Panc1 (cell line): Measurements from ENCODE around the gene FDPS. TPM values are rescaled to one million over a fixed set of nuclear protein-coding genes. Genes with fewer than 3 reads are reported as not detected.

ENCODE experiments used
- ATAC-seq: fragments of 200-7000 bp; cut with Tn5 transposase; 2 replicates; pipeline ENCODE4 v1.9.1; 2020; ENCODE audit warnings: mild to moderate bottlenecking, moderate library complexity
- BruUV-seq: library from RNA; stranded (reverse); fragments of 400-500 nt; replicated peaks from 2 replicates; lab custom pipeline; 2021; lab: Mats Ljungman, UMichigan
- CTCF ChIA-PET: fragments of 300-600 bp; sonication (Branson Sonifier 250); formaldehyde crosslinking; loops from one replicate; lab custom pipeline; 2022; ENCODE audit warnings: antibody characterized with exemption; lab: Charles Lee
- POLR2A ChIA-PET: fragments of 300-600 bp; sonication (Branson Sonifier 250); formaldehyde crosslinking; loops from one replicate; lab custom pipeline; 2022; ENCODE audit warnings: antibody characterized with exemption; lab: Charles Lee
- DNase-seq: peaks from one replicate; pipeline ENCODE4 v3.0.0-alpha.2; 2010; ENCODE audit warnings: low read depth, low spot score
- H3K27ac ChIP-seq: 2 replicates; pipeline ENCODE4 v1.5.1; 2011; ENCODE audit warnings: mild to moderate bottlenecking, low read length, inconsistent platforms
- H3K27me3 ChIP-seq: fragments of 200-500 bp; sonication (Bioruptor generic); 2 replicates; pipeline ENCODE4 v1.6.0; 2014; ENCODE audit warnings: low read length, inconsistent platforms; ENCODE audit not compliant: control insufficient read depth, insufficient read depth
- H3K36me3 ChIP-seq: fragments of 200-500 bp; sonication (Bioruptor generic); 2 replicates; pipeline ENCODE4 v1.5.1; 2014; ENCODE audit warnings: inconsistent platforms, mild to moderate bottlenecking, low read length, moderate library complexity; ENCODE audit not compliant: control insufficient read depth, insufficient read depth
- H3K4me1 ChIP-seq: 2 replicates; pipeline ENCODE4 v1.5.1; 2011; ENCODE audit warnings: inconsistent platforms, mild to moderate bottlenecking, low read length, moderate library complexity; ENCODE audit not compliant: control insufficient read depth, insufficient read depth
- H3K4me3 ChIP-seq, 2 experiments: 2 replicates each; pipeline ENCODE4 v1.5.1; 2011 to 2012; ENCODE audit warnings: low read depth in 2 of 2, low read length in 2 of 2, mild to moderate bottlenecking in 2 of 2, inconsistent platforms in 1 of 2, moderate library complexity in 1 of 2
- H3K9me3 ChIP-seq: fragments of 200-500 bp; sonication (Bioruptor generic); 2 replicates; pipeline ENCODE4 v1.5.1; 2014; ENCODE audit warnings: low read depth, mild to moderate bottlenecking, inconsistent platforms, low read length, moderate library complexity; ENCODE audit not compliant: control insufficient read depth, insufficient read depth
- CTCF ChIP-seq: fragments of 450-650 bp; IDR thresholded peaks from 2 replicates; pipeline ENCODE4 v1.5.1; 2017; ENCODE audit warnings: mild to moderate bottlenecking
- POLR2AphosphoS5 ChIP-seq: IDR thresholded peaks from 2 replicates; pipeline ENCODE4 v1.6.1; 2012; ENCODE audit warnings: mild to moderate bottlenecking, low read depth, low read length, moderate library complexity
- REST ChIP-seq, 2 experiments: IDR thresholded peaks; 2 replicates each; pipeline ENCODE4 v1.6.1; 2011 to 2012; ENCODE audit warnings: low read depth in 2 of 2, control low read depth in 1 of 2, low read length in 1 of 2, mild to moderate bottlenecking in 1 of 2, moderate library complexity in 1 of 2; ENCODE audit not compliant: insufficient read depth in 1 of 2
- SIN3A ChIP-seq: IDR thresholded peaks from 2 replicates; pipeline ENCODE4 v1.6.1; 2012; ENCODE audit warnings: low read depth, mild to moderate bottlenecking, low read length, moderate library complexity, borderline replicate concordance; ENCODE audit not compliant: insufficient read depth
- TCF7L2 ChIP-seq: IDR thresholded peaks from 2 replicates; pipeline ENCODE4 v1.6.1; 2011; ENCODE audit warnings: mild to moderate bottlenecking, low read depth, low read length, inconsistent platforms
- in situ Hi-C: cut with HindIII; loops from 2 replicates; pipeline ENCODE4 v1.10.0; 2016; ENCODE audit warnings: low sequenced_read_pairs, low pct_unique_long_range_greater_than_20kb
- intact Hi-C: fragments of 100-400 bp; cut with micrococcal nuclease; formaldehyde crosslinking; loops from one replicate; pipeline ENCODE4 v1.10.0; 2022; ENCODE audit not compliant: unreplicated experiment
- total RNA-seq: library from RNA; stranded (reverse); gene quantifications from one replicate; pipeline ENCODE4 v1.2.1, GENCODE V29; 2021; ENCODE audit not compliant: unreplicated experiment

FDPS gene
- total RNA-seq, 1 experiment from 2014 or later = 255 TPM

- CTCF ChIA-PET = no interaction called here
- H3K4me3 ChIP-seq = no peak overlapping the region
- ATAC-seq = no peak
- H3K36me3 ChIP-seq = no peaks in the 10 kb centered on the region
- TF ChIP-seq TCF7L2 = no peak
- no peak for TF ChIP-seq SIN3A
- TF ChIP-seq CTCF = no peak
- no peak for TF ChIP-seq REST (IDR thresholded peaks at IDR 0.05; ENCODE audit: insufficient read depth in 1 of 2, low read depth in 2 of 2, low read length in 1 of 2)
- TF ChIP-seq POLR2AphosphoS5 = no peak
- H3K27ac ChIP-seq = no peak overlapping the region
- intact Hi-C loops (no loop called here), in situ Hi-C loops (no loop called here)
- H3K27me3 ChIP-seq = no peaks in the 10 kb centered on the region
- POLR2A ChIA-PET = no interaction called here
- no peak for DNase-seq
- no peaks in the 10 kb centered on the region for H3K4me1 ChIP-seq
- no peaks in the 10 kb centered on the region for H3K9me3 ChIP-seq
- BruUV-seq = no TSS peak
Observed at GRCh38 chr1:155295942-155296267, 12.8 kb upstream of the FDPS start.

GRCh38 chr1:155296661-155297060, 12.0 kb upstream of the FDPS start:
- BruUV-seq = no TSS peak
- no peaks in the 10 kb centered on the region for H3K27me3 ChIP-seq
- H3K27ac ChIP-seq = no peak overlapping the region
- intact Hi-C loops = no loop called here
- no peaks in the 10 kb centered on the region for H3K9me3 ChIP-seq
- H3K36me3 ChIP-seq = no peaks in the 10 kb centered on the region
- no peak for ATAC-seq
- ChIA-PET CTCF (no interaction called here), POLR2A (interaction anchor here (0.5 to 0.6 kb wide), 2 partner anchors 16 to 102 kb away, joined by 3 to 5 read pairs; no protein-coding TSS in a partner anchor)
- in situ Hi-C loops = no loop called here
- no peak overlapping the region for H3K4me3 ChIP-seq
- H3K4me1 ChIP-seq = no peaks in the 10 kb centered on the region
- no peak for TF ChIP-seq POLR2AphosphoS5
- TF ChIP-seq REST (IDR thresholded peaks at IDR 0.05; ENCODE audit: insufficient read depth in 1 of 2, low read depth in 2 of 2, low read length in 1 of 2) = no peak
- no peak for TF ChIP-seq CTCF
- no peak for TF ChIP-seq TCF7L2
- no peak for TF ChIP-seq SIN3A
- DNase-seq = no peak
